H54 (cell line): ENCODE measurements around the gene MRPS27.

Experiments
- DNase-seq: peaks from one replicate; pipeline ENCODE4 v3.0.0; 2011; ENCODE audit warnings: low spot score, mixed read lengths; ENCODE audit not compliant: insufficient read length
- FAIRE-seq: peaks from 3 replicates; lab custom pipeline; 2011; peaks lifted over from hg19 to GRCh38; lab: Jason Lieb, UNC
- POLR2A ChIP-seq: IDR thresholded peaks from 2 replicates; pipeline ENCODE4 v1.6.1; 2011; ENCODE audit warnings: low read depth, mild to moderate bottlenecking, low read length

Gene MRPS27

GRCh38 chr5:72251386-72251785 is 68.7 kb downstream of the MRPS27 start:
- DNase-seq: no peak
- TF ChIP-seq POLR2A: no peak
- no peak for FAIRE-seq

GRCh38 chr5:72248410-72248981 is 71.5 kb downstream of the MRPS27 start:
- no peak for TF ChIP-seq POLR2A
- FAIRE-seq (peak; percentile 68), DNase-seq (peak; percentile 24)

- peak; percentile 66 for FAIRE-seq
- no peak for DNase-seq
- no peak for TF ChIP-seq POLR2A
Observed at GRCh38 chr5:72246954-72247442, 73.0 kb downstream of the MRPS27 start.

- no peak for TF ChIP-seq POLR2A
- FAIRE-seq (peak; percentile 43), DNase-seq (no peak)
Observed at GRCh38 chr5:72245951-72246532, 74.0 kb downstream of the MRPS27 start.

GRCh38 chr5:72245546-72245945 is 74.5 kb downstream of the MRPS27 start:
- FAIRE-seq: no peak
- no peak for TF ChIP-seq POLR2A
- DNase-seq: no peak

GRCh38 chr5:72244862-72245371 is 75.1 kb downstream of the MRPS27 start:
- DNase-seq (no peak), FAIRE-seq (peak; percentile 84)
- no peak for TF ChIP-seq POLR2A

- no peak for TF ChIP-seq POLR2A
- no peak for FAIRE-seq
- no peak for DNase-seq
Observed at GRCh38 chr5:72243706-72244105, 76.3 kb downstream of the MRPS27 start.

- FAIRE-seq: no peak
- no peak for DNase-seq
- TF ChIP-seq POLR2A: no peak
Observed at GRCh38 chr5:72242796-72243475, 77.1 kb downstream of the MRPS27 start.

GRCh38 chr5:72241346-72242003 is 78.6 kb downstream of the MRPS27 start:
- DNase-seq (no peak), FAIRE-seq (no peak)
- TF ChIP-seq POLR2A: no peak

- no peak for FAIRE-seq
- no peak for TF ChIP-seq POLR2A
- DNase-seq: no peak
Observed at GRCh38 chr5:72238712-72239445, 81.2 kb downstream of the MRPS27 start.

- no peak for FAIRE-seq
- TF ChIP-seq POLR2A: no peak
- no peak for DNase-seq
Observed at GRCh38 chr5:72237879-72238278, 82.2 kb downstream of the MRPS27 start.

GRCh38 chr5:72237415-72237814 is 82.6 kb downstream of the MRPS27 start:
- FAIRE-seq: no peak
- no peak for TF ChIP-seq POLR2A
- DNase-seq: no peak

- FAIRE-seq: peak; percentile 6
Observed at GRCh38 chr5:72235725-72236124, 84.3 kb downstream of the MRPS27 start.

GRCh38 chr5:72234868-72235267 is 85.2 kb downstream of the MRPS27 start:
- no peak for FAIRE-seq
- no peak for TF ChIP-seq POLR2A
- no peak for DNase-seq

More at GRCh38 chr5:72235725-72236124, 84.3 kb downstream of the MRPS27 start:
- no peak for TF ChIP-seq POLR2A
- DNase-seq: no peak
